SU-DHL-6 (cell line): ENCODE results near the gene ITGA11.

Experiments used
- H2AFZ ChIP-seq: fragments of 200-600 bp; sonication (generic); 2 replicates; pipeline ENCODE4 v1.6.1; 2014; ENCODE audit warnings: low read depth, mild to moderate bottlenecking, moderate library complexity, mixed read lengths, antibody characterized with exemption, low read length; ENCODE audit not compliant: severe bottlenecking
- H3F3A ChIP-seq: fragments of 200-600 bp; shearing (Covaris generic); 2 replicates; pipeline ENCODE4 v1.6.0; 2016; ENCODE audit warnings: antibody characterized with exemption, mild to moderate bottlenecking; ENCODE audit not compliant: insufficient read depth
- H3K27ac ChIP-seq: fragments of 200-600 bp; sonication (generic); 2 replicates; pipeline ENCODE4 v1.5.1; 2016; ENCODE audit warnings: low read depth, mild to moderate bottlenecking, low read length, moderate library complexity, mixed read lengths
- H3K27me3 ChIP-seq: fragments of 200-600 bp; sonication (generic), shearing (Covaris generic); 2 replicates; pipeline ENCODE4 v1.6.0; 2014; ENCODE audit warnings: mild to moderate bottlenecking, low read length
- H3K36me3 ChIP-seq: fragments of 200-600 bp; sonication (generic); 2 replicates; pipeline ENCODE4 v1.6.1; 2014; ENCODE audit warnings: mild to moderate bottlenecking, low read length, mixed read lengths
- H3K4me2 ChIP-seq: fragments of 300-600, 200-600 bp; shearing (Covaris generic), sonication (generic); 2 replicates; pipeline ENCODE4 v1.6.0; 2014; ENCODE audit warnings: low read length, low read depth, mild to moderate bottlenecking; ENCODE audit not compliant: poor library complexity, severe bottlenecking
- H3K4me3 ChIP-seq: fragments of 200-600 bp; sonication (generic); 2 replicates; pipeline ENCODE4 v1.5.1; 2014; ENCODE audit warnings: antibody characterized with exemption, low read length, mild to moderate bottlenecking, mixed read lengths; ENCODE audit not compliant: insufficient read depth, poor library complexity, severe bottlenecking
- H3K79me2 ChIP-seq: fragments of 200-600 bp; sonication (generic); 2 replicates; pipeline ENCODE4 v1.6.1; 2014; ENCODE audit warnings: mild to moderate bottlenecking, low read length, moderate library complexity; ENCODE audit not compliant: insufficient read depth
- H3K9ac ChIP-seq: fragments of 200-600 bp; sonication (generic); 2 replicates; pipeline ENCODE4 v1.7.0; 2014; ENCODE audit warnings: mild to moderate bottlenecking, low read length
- H3K9me2 ChIP-seq: fragments of 200-600 bp; sonication (generic); replicated peaks from 2 replicates; pipeline ENCODE4 v1.6.1; 2014; ENCODE audit warnings: low read length; ENCODE audit not compliant: insufficient read depth
- H3K9me3 ChIP-seq: fragments of 200-600 bp; sonication (generic); 2 replicates; pipeline ENCODE4 v1.6.1; 2014; ENCODE audit warnings: low read length, mixed read lengths; ENCODE audit not compliant: insufficient read depth
- H4K20me1 ChIP-seq: fragments of 200-600 bp; sonication (generic); 2 replicates; pipeline ENCODE4 v1.6.1; 2014; ENCODE audit warnings: low read depth, mild to moderate bottlenecking, antibody characterized with exemption, low read length, moderate library complexity, mixed read lengths
- EZH2phosphoT487 ChIP-seq: fragments of 200-600 bp; sonication (generic), shearing (Covaris generic); conservative IDR thresholded peaks from 2 replicates; pipeline ENCODE4 v1.6.1; 2018; ENCODE audit warnings: mild to moderate bottlenecking, antibody characterized with exemption, low read length, moderate library complexity, mixed read lengths
- TF ChIP-seq, protein P1 (sequence below): fragments of 200-600 bp; sonication (generic); IDR thresholded peaks from one replicate; pipeline ENCODE4 v1.5.1; 2017; ENCODE audit warnings: antibody characterized with exemption, mild to moderate bottlenecking, low read length, moderate library complexity; ENCODE audit not compliant: insufficient read depth, poor library complexity, severe bottlenecking

Gene ITGA11

DNA sequence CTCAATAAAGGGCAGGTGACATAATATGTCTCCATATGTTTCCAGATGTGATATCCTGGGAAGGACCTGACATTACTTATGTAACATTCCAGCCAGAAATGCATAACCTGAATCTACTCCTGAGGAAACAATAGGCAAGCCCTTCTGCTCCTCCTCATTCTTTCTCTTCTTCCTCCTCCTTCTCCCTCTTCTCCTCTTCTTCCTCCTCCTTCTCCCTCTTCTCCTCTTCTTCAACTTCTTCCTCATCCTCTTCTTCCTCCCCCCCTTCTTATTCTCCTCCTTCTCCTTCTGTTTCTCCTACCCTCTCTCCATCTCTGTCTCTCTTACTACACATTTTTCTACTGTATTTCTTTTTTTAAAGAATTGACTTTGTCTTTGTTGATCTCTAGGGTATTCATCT lies 43.5 kb upstream of the ITGA11 start:
- H3K36me3 ChIP-seq: no peaks in the 10 kb centered on the region
- no peak overlapping the region for H2AFZ ChIP-seq
- no peaks in the 10 kb centered on the region for H4K20me1 ChIP-seq
- 0 out of 2 replicates have a peak, but pooled peaks cover 2% of the 10 kb centered on the region for H3K27me3 ChIP-seq
- H3K9me2 ChIP-seq: no peaks in the 10 kb centered on the region
- no peak for TF ChIP-seq EZH2phosphoT487
- TF ChIP-seq, protein P1, sequence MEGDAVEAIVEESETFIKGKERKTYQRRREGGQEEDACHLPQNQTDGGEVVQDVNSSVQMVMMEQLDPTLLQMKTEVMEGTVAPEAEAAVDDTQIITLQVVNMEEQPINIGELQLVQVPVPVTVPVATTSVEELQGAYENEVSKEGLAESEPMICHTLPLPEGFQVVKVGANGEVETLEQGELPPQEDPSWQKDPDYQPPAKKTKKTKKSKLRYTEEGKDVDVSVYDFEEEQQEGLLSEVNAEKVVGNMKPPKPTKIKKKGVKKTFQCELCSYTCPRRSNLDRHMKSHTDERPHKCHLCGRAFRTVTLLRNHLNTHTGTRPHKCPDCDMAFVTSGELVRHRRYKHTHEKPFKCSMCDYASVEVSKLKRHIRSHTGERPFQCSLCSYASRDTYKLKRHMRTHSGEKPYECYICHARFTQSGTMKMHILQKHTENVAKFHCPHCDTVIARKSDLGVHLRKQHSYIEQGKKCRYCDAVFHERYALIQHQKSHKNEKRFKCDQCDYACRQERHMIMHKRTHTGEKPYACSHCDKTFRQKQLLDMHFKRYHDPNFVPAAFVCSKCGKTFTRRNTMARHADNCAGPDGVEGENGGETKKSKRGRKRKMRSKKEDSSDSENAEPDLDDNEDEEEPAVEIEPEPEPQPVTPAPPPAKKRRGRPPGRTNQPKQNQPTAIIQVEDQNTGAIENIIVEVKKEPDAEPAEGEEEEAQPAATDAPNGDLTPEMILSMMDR: no peak
- H3K27ac ChIP-seq: no peak overlapping the region
- H3K79me2 ChIP-seq: no peaks in the 10 kb centered on the region
- H3K4me2 ChIP-seq: no peak overlapping the region
- no peak overlapping the region for H3K9ac ChIP-seq
- H3K4me3 ChIP-seq: no peak overlapping the region
- H3F3A ChIP-seq: no peaks in the 10 kb centered on the region
- no peaks in the 10 kb centered on the region for H3K9me3 ChIP-seq

DNA sequence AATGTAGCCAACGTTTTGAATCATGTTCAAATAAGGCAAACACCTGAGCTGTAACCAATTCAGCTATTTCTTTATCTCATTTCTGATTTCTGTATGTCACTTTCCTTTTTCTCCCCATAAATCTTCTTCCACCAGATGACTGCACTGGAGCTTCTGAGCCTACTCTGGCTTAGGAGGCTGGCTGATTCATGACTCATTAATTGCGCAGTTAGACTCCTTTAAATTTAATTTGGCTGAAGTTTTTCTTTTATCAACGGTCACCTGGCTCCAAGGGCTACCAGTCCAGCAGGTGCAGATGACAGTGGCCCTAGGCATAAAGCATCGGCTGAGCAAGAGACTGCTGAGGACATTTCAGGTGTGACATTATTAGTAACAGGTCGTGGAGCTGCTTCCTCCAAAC lies 39.6 kb upstream of the ITGA11 start:
- Histone ChIP-seq H3K9me2 (no peaks in the 10 kb centered on the region), H3K27me3 (no peaks in the 10 kb centered on the region), H4K20me1 (no peaks in the 10 kb centered on the region), H3K79me2 (no peaks in the 10 kb centered on the region), H3F3A (no peaks in the 10 kb centered on the region), H3K36me3 (no peaks in the 10 kb centered on the region), H3K4me2 (no peak overlapping the region), H3K9ac (no peak overlapping the region), H3K4me3 (no peak overlapping the region), H3K9me3 (no peaks in the 10 kb centered on the region), H2AFZ (no peak overlapping the region), H3K27ac (no peak overlapping the region)
- TF ChIP-seq, protein P1: no peak
- no peak for TF ChIP-seq EZH2phosphoT487

DNA sequence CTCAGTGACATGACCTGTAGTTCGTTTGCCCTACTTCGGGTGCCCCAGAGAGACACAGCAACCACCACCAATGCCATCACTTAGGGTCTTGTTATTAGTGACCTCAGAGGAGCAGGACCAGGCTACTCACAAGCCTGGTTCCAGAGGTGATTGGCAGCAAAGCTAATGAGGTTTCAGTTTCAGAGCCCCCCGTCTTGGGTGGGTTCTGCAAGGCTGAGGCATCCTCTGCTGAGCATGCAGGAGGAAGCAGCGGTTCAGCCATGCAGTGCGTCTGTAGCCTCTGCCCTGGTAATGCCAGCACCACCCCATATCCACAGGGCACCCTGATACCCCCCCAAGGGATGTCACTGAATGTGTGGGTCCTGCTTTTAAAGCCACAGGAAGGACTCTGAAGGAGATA lies 39.0 kb upstream of the ITGA11 start:
- Histone ChIP-seq H2AFZ (no peak overlapping the region), H4K20me1 (no peaks in the 10 kb centered on the region), H3F3A (no peaks in the 10 kb centered on the region), H3K4me3 (no peak overlapping the region), H3K79me2 (no peaks in the 10 kb centered on the region), H3K27ac (no peak overlapping the region), H3K9ac (no peak overlapping the region), H3K27me3 (no peaks in the 10 kb centered on the region), H3K9me3 (no peaks in the 10 kb centered on the region), H3K9me2 (no peaks in the 10 kb centered on the region), H3K4me2 (no peak overlapping the region), H3K36me3 (no peaks in the 10 kb centered on the region)
- TF ChIP-seq EZH2phosphoT487: no peak

DNA sequence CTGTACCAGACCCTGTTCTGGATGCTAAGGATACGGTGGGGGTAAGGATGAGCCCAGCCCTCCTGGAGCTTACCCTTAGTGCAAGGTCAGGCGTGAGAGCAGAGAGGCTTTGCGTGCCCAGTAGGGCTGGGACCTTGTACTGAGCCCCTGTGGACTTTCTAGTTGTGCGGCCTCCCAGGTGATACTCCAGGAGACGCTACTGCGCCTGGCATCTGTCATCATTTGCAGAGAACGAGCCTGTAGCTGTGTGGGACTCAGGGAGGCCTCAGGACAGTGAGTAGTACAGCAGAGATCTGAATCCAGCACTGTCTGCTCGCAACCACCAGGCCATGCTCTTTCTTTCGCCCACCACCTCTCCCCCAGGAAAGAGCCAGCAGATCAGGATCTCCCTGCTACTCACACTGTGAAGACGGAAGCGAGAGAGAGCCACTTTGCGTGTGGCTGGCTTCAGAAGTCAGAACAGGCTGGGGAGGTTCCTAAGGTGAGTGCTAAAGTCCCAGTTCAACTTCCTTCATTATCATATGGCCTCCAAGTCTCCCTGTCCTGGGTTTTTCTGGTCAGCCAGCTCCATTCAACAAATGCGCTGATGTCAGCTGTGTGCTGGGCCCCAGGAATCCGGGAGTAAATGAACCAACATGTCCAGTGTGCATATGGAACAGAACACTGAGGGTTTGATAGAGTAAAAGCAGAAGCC lies 38.2 kb upstream of the ITGA11 start:
- H3K4me2 ChIP-seq: no peak overlapping the region
- H3K9me2 ChIP-seq: no peaks in the 10 kb centered on the region
- H3K79me2 ChIP-seq: no peaks in the 10 kb centered on the region
- no peak overlapping the region for H3K9ac ChIP-seq
- no peaks in the 10 kb centered on the region for H3F3A ChIP-seq
- H3K27me3 ChIP-seq: no peaks in the 10 kb centered on the region
- TF ChIP-seq, protein P1: no peak
- no peak for TF ChIP-seq EZH2phosphoT487
- no peaks in the 10 kb centered on the region for H3K9me3 ChIP-seq
- H3K4me3 ChIP-seq: no peak overlapping the region
- H3K36me3 ChIP-seq: no peaks in the 10 kb centered on the region
- no peaks in the 10 kb centered on the region for H4K20me1 ChIP-seq
- H3K27ac ChIP-seq: no peak overlapping the region
- H2AFZ ChIP-seq: no peak overlapping the region
